Nephron progenitor cell (in vitro differentiated cells): ENCODE data around the gene NINJ1.

Experiments used
- DNase-seq: peaks from one replicate; pipeline ENCODE4 v3.0.0; 2021
- H3K27ac Mint-ChIP-seq: 2 replicates; pipeline ENCODE4 v1.8.0; 2021; ENCODE audit warnings: mild to moderate bottlenecking, moderate library complexity, mixed read lengths
- H3K27me3 Mint-ChIP-seq: 2 replicates; pipeline ENCODE4 v1.8.0; 2021; ENCODE audit warnings: mild to moderate bottlenecking, low read depth, mixed read lengths; ENCODE audit not compliant: poor library complexity
- H3K36me3 Mint-ChIP-seq: 2 replicates; pipeline ENCODE4 v1.8.0; 2021; ENCODE audit warnings: low read depth, mixed read lengths
- H3K4me1 Mint-ChIP-seq: 2 replicates; pipeline ENCODE4 v1.8.0; 2021; ENCODE audit warnings: mixed read lengths
- H3K4me3 Mint-ChIP-seq: 2 replicates; pipeline ENCODE4 v1.8.0; 2021; ENCODE audit warnings: mild to moderate bottlenecking, moderate library complexity, mixed read lengths
- H3K9me3 Mint-ChIP-seq: 2 replicates; pipeline ENCODE4 v1.8.0; 2021; ENCODE audit warnings: mild to moderate bottlenecking, moderate library complexity, mixed read lengths
- CTCF ChIP-seq: fragments of 200-600 bp; sonication (generic); IDR thresholded peaks from 2 replicates; pipeline ENCODE4 v1.5.0; 2021; ENCODE audit warnings: antibody characterized with exemption

The NINJ1 gene

GRCh38 chr9:93171261-93171990 lies 37.4 kb upstream of the NINJ1 start:
- no peaks in the 10 kb centered on the region for H3K27me3 Mint-ChIP-seq
- no peaks in the 10 kb centered on the region for H3K36me3 Mint-ChIP-seq
- H3K9me3 Mint-ChIP-seq, result no peaks in the 10 kb centered on the region
- no peak overlapping the region for H3K4me3 Mint-ChIP-seq
- peaks cover 29% of the 10 kb centered on the region for H3K4me1 Mint-ChIP-seq
- no peak for TF ChIP-seq CTCF
- no peak for DNase-seq
- no peak overlapping the region for H3K27ac Mint-ChIP-seq

- TF ChIP-seq CTCF, result no peak
- H3K4me3 Mint-ChIP-seq, result no peak overlapping the region
- H3K27ac Mint-ChIP-seq, result no peak overlapping the region
- no peaks in the 10 kb centered on the region for H3K9me3 Mint-ChIP-seq
- peaks cover 29% of the 10 kb centered on the region for H3K4me1 Mint-ChIP-seq
- no peaks in the 10 kb centered on the region for H3K27me3 Mint-ChIP-seq
- no peak for DNase-seq
- H3K36me3 Mint-ChIP-seq, result no peaks in the 10 kb centered on the region
Measured at GRCh38 chr9:93170571-93170970, 36.5 kb upstream of the NINJ1 start.

- no peaks in the 10 kb centered on the region for H3K9me3 Mint-ChIP-seq
Measured at GRCh38 chr9:93169444-93169843, 35.4 kb upstream of the NINJ1 start.

GRCh38 chr9:93168581-93168980 lies 34.5 kb upstream of the NINJ1 start:
- H3K27ac Mint-ChIP-seq, result no peak overlapping the region
- no peak for DNase-seq
- no peaks in the 10 kb centered on the region for H3K9me3 Mint-ChIP-seq
- H3K4me3 Mint-ChIP-seq, result no peak overlapping the region
- H3K4me1 Mint-ChIP-seq, result peaks cover 24% of the 10 kb centered on the region
- H3K27me3 Mint-ChIP-seq, result no peaks in the 10 kb centered on the region
- H3K36me3 Mint-ChIP-seq, result no peaks in the 10 kb centered on the region
- no peak for TF ChIP-seq CTCF

More at GRCh38 chr9:93169444-93169843, 35.4 kb upstream of the NINJ1 start:
- DNase-seq, result no peak
- no peak overlapping the region for H3K27ac Mint-ChIP-seq
- H3K27me3 Mint-ChIP-seq, result no peaks in the 10 kb centered on the region
- H3K4me1 Mint-ChIP-seq, result peaks cover 29% of the 10 kb centered on the region
- no peak for TF ChIP-seq CTCF
- H3K4me3 Mint-ChIP-seq, result no peak overlapping the region
- H3K36me3 Mint-ChIP-seq, result no peaks in the 10 kb centered on the region

GRCh38 chr9:93167838-93168237 lies 33.8 kb upstream of the NINJ1 start:
- DNase-seq, result no peak
- H3K27me3 Mint-ChIP-seq, result no peaks in the 10 kb centered on the region
- no peaks in the 10 kb centered on the region for H3K36me3 Mint-ChIP-seq
- no peaks in the 10 kb centered on the region for H3K9me3 Mint-ChIP-seq
- no peak overlapping the region for H3K4me3 Mint-ChIP-seq
- no peak overlapping the region for H3K27ac Mint-ChIP-seq
- no peak for TF ChIP-seq CTCF
- H3K4me1 Mint-ChIP-seq, result peaks cover 16% of the 10 kb centered on the region

GRCh38 chr9:93167185-93167584 lies 33.1 kb upstream of the NINJ1 start:
- no peak for TF ChIP-seq CTCF
- no peak overlapping the region for H3K4me3 Mint-ChIP-seq
- H3K27me3 Mint-ChIP-seq, result no peaks in the 10 kb centered on the region
- H3K9me3 Mint-ChIP-seq, result no peaks in the 10 kb centered on the region
- no peaks in the 10 kb centered on the region for H3K36me3 Mint-ChIP-seq
- H3K27ac Mint-ChIP-seq, result no peak overlapping the region
- peaks cover 10% of the 10 kb centered on the region for H3K4me1 Mint-ChIP-seq
- no peak for DNase-seq
